Astrocyte of the cerebellum (primary cell): Measurements from ENCODE around the gene PEX11B.

Source experiments
- DNase-seq: peaks from one replicate; pipeline ENCODE4 v3.0.0-alpha.2; 2011; ENCODE audit warnings: low read depth
- H3K4me3 ChIP-seq: 2 replicates; pipeline ENCODE4 v1.5.1; 2011; ENCODE audit warnings: mild to moderate bottlenecking, low read depth, low read length, moderate library complexity
- CTCF ChIP-seq: IDR thresholded peaks from 2 replicates; pipeline ENCODE4 v1.5.1; 2012; ENCODE audit warnings: low read length, low read depth, moderate library complexity, mild to moderate bottlenecking; ENCODE audit errors: missing control alignments
- in situ Hi-C: cut with HindIII; loops from 2 replicates; pipeline ENCODE4 v1.10.0; 2017; ENCODE audit warnings: low sequenced_read_pairs

Gene PEX11B

GRCh38 chr1:145918144-145918991 lies at the start of gene PEX11B:
TSS of gene PEX11B (minus strand) at chr1:145918717. CDS start at chr1:145918688, 29 bp downstream.
- TF ChIP-seq CTCF: no peak
- in situ Hi-C loops: no loop called here
- peak within 1 kb of the TSS; percentile 94 for H3K4me3 ChIP-seq
- peak; percentile 63 for DNase-seq

- H3K4me3 ChIP-seq: no peak overlapping the region
- DNase-seq: no peak
- TF ChIP-seq CTCF: no peak
- in situ Hi-C loops: no loop called here
These were observed 48.8 kb upstream of the PEX11B start for GRCh38 chr1:145967288-145967687.

- no peak for TF ChIP-seq CTCF
- no peak for DNase-seq
- in situ Hi-C loops: no loop called here
- peak overlapping the region; percentile 57 for H3K4me3 ChIP-seq
These were observed 46.7 kb upstream of the PEX11B start for GRCh38 chr1:145965119-145965744.

GRCh38 chr1:145964328-145965118 lies 46.0 kb upstream of the PEX11B start, which contains the start of the genes ANKRD34A and POLR3GL:
TSS of gene ANKRD34A (minus strand) at chr1:145964575. CDS start at chr1:145961759, 2,816 bp downstream.
TSS of gene POLR3GL (plus strand) at chr1:145964690. CDS start at chr1:145974866, 10,176 bp downstream.
- in situ Hi-C loops: no loop called here
- peak; percentile 73 for DNase-seq
- H3K4me3 ChIP-seq: peak within 1 kb of the TSS; percentile 57
- no peak for TF ChIP-seq CTCF

GRCh38 chr1:145963265-145964019 lies 44.9 kb upstream of the PEX11B start:
- H3K4me3 ChIP-seq: peak overlapping the region; percentile 57
- TF ChIP-seq CTCF: no peak
- DNase-seq: no peak
- in situ Hi-C loops: no loop called here
